Stimulated activated CD8-positive, alpha-beta memory T cell treated with anti-CD3 and anti-CD28 coated beads, Interleukin-7, amount 100 ng/mL, for 48 hours (primary cell): Measurements from ENCODE around the gene CSTF2.

Experiments
- DNase-seq, 2 donors: peaks; one replicate each; pipeline ENCODE4 v3.0.0-alpha.2; 2020; ENCODE audit warnings: low read depth in 1 of 2; ENCODE audit errors: extremely low read depth in 1 of 2

CSTF2 gene

GRCh38 chrX:100870527-100870926, 50.3 kb downstream of the CSTF2 start:
- no peak for DNase-seq

- DNase-seq, result no peak
These were observed 51.7 kb downstream of the CSTF2 start for GRCh38 chrX:100871594-100872560.

GRCh38 chrX:100874325-100874724, 54.1 kb downstream of the CSTF2 start, which contains the start of gene NOX1:
Gene NOX1, minus strand, starts transcription at chrX:100874359. Its CDS starts 220 bp downstream, at chrX:100874139.
- DNase-seq, result no peak

- DNase-seq, result no peak
These were observed 60.2 kb downstream of the CSTF2 start for GRCh38 chrX:100880368-100880767.

GRCh38 chrX:100883654-100884053, 63.5 kb downstream of the CSTF2 start:
- no peak for DNase-seq
